ENCODE data around the gene BRIP1. TPM values are rescaled to one million over a fixed set of nuclear protein-coding genes. Genes with fewer than 3 reads are reported as not detected.

Gene BRIP1
- total RNA-seq, 1 experiment from 2014 or later, result 13.8 TPM

DNA sequence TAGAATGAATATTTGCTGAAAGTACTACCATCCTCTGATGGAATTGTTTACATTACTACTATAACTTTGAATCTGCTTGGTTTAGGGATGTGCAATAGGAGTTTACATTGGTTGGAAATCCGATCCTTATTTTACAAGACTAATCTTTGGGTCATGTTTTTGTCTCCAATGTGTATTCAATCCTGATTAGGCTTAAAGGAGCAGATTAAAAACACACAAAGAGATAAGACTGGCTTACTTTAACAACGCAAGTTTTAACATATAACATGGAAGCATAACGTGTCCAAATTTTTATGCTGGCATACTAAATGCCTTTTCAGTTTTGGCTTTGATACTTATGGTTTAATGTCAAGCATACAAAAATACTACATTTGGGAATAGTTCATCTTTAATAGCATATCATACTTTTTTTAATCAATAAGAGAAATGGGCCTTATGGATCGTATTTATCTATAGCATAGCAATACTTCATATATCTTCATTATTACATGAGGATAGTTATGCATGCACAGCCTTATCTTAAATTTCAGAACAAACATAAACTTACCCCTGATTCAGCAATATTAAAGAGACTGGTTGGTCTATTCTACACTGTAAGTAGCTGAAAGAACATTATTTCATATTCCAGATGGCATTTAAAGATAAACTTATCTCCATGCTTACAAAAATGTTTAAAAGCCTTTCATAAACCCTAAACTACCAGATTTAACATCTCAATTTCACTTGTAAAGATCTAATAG, 202.4 kb downstream of the BRIP1 start:
- Mint-ChIP-seq H3K4me1 (no peaks in the 10 kb centered on the region), H3K27ac (no peak overlapping the region), H3K27me3 (ENCODE audit: low read depth) (no peaks in the 10 kb centered on the region), H3K36me3 (no peaks in the 10 kb centered on the region), H3K4me3 (no peak overlapping the region), H3K9me3 (0 out of 2 replicates have a peak, but pooled peaks cover 8% of the 10 kb centered on the region)
- CTCF ChIA-PET, result no interaction called here
- TF ChIP-seq, protein P1, sequence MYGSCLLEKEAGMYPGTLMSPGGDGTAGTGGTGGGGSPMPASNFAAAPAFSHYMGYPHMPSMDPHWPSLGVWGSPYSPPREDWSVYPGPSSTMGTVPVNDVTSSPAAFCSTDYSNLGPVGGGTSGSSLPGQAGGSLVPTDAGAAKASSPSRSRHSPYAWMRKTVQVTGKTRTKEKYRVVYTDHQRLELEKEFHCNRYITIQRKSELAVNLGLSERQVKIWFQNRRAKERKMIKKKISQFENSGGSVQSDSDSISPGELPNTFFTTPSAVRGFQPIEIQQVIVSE (CRISPR knock-in tag; IDR thresholded peaks at IDR 0.05; ENCODE audit: borderline replicate concordance), result no peak
- TF ChIP-seq FOXJ3 (CRISPR knock-in tag; IDR thresholded peaks at IDR 0.05; ENCODE audit: borderline replicate concordance) (no peak), ETV6 (CRISPR knock-in tag; IDR thresholded peaks at IDR 0.05) (no peak), KAT7 (CRISPR knock-in tag; IDR thresholded peaks at IDR 0.05; ENCODE audit: borderline replicate concordance) (no peak), FOXP1 (CRISPR knock-in tag; IDR thresholded peaks at IDR 0.05; ENCODE audit: borderline replicate concordance) (no peak), ATF1 (CRISPR knock-in tag; IDR thresholded peaks at IDR 0.05) (no peak), GRHL2 (CRISPR knock-in tag; IDR thresholded peaks at IDR 0.05; ENCODE audit: insufficient replicate concordance, severe bottlenecking) (no peak), MXD4 (CRISPR knock-in tag; IDR thresholded peaks at IDR 0.05; ENCODE audit: borderline replicate concordance) (no peak), TCF7 (CRISPR knock-in tag; IDR thresholded peaks at IDR 0.05; ENCODE audit: low read depth) (no peak)
- TF ChIP-seq, protein P2, sequence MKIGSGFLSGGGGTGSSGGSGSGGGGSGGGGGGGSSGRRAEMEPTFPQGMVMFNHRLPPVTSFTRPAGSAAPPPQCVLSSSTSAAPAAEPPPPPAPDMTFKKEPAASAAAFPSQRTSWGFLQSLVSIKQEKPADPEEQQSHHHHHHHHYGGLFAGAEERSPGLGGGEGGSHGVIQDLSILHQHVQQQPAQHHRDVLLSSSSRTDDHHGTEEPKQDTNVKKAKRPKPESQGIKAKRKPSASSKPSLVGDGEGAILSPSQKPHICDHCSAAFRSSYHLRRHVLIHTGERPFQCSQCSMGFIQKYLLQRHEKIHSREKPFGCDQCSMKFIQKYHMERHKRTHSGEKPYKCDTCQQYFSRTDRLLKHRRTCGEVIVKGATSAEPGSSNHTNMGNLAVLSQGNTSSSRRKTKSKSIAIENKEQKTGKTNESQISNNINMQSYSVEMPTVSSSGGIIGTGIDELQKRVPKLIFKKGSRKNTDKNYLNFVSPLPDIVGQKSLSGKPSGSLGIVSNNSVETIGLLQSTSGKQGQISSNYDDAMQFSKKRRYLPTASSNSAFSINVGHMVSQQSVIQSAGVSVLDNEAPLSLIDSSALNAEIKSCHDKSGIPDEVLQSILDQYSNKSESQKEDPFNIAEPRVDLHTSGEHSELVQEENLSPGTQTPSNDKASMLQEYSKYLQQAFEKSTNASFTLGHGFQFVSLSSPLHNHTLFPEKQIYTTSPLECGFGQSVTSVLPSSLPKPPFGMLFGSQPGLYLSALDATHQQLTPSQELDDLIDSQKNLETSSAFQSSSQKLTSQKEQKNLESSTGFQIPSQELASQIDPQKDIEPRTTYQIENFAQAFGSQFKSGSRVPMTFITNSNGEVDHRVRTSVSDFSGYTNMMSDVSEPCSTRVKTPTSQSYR (CRISPR knock-in tag; IDR thresholded peaks at IDR 0.05), result no peak
- TF ChIP-seq, protein P3, sequence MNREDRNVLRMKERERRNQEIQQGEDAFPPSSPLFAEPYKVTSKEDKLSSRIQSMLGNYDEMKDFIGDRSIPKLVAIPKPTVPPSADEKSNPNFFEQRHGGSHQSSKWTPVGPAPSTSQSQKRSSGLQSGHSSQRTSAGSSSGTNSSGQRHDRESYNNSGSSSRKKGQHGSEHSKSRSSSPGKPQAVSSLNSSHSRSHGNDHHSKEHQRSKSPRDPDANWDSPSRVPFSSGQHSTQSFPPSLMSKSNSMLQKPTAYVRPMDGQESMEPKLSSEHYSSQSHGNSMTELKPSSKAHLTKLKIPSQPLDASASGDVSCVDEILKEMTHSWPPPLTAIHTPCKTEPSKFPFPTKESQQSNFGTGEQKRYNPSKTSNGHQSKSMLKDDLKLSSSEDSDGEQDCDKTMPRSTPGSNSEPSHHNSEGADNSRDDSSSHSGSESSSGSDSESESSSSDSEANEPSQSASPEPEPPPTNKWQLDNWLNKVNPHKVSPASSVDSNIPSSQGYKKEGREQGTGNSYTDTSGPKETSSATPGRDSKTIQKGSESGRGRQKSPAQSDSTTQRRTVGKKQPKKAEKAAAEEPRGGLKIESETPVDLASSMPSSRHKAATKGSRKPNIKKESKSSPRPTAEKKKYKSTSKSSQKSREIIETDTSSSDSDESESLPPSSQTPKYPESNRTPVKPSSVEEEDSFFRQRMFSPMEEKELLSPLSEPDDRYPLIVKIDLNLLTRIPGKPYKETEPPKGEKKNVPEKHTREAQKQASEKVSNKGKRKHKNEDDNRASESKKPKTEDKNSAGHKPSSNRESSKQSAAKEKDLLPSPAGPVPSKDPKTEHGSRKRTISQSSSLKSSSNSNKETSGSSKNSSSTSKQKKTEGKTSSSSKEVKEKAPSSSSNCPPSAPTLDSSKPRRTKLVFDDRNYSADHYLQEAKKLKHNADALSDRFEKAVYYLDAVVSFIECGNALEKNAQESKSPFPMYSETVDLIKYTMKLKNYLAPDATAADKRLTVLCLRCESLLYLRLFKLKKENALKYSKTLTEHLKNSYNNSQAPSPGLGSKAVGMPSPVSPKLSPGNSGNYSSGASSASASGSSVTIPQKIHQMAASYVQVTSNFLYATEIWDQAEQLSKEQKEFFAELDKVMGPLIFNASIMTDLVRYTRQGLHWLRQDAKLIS (CRISPR knock-in tag; IDR thresholded peaks at IDR 0.05; ENCODE audit: borderline replicate concordance), result no peak
- TF ChIP-seq, protein P4, sequence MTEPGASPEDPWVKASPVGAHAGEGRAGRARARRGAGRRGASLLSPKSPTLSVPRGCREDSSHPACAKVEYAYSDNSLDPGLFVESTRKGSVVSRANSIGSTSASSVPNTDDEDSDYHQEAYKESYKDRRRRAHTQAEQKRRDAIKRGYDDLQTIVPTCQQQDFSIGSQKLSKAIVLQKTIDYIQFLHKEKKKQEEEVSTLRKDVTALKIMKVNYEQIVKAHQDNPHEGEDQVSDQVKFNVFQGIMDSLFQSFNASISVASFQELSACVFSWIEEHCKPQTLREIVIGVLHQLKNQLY (CRISPR knock-in tag; IDR thresholded peaks at IDR 0.05), result no peak
- TF ChIP-seq, protein P5, sequence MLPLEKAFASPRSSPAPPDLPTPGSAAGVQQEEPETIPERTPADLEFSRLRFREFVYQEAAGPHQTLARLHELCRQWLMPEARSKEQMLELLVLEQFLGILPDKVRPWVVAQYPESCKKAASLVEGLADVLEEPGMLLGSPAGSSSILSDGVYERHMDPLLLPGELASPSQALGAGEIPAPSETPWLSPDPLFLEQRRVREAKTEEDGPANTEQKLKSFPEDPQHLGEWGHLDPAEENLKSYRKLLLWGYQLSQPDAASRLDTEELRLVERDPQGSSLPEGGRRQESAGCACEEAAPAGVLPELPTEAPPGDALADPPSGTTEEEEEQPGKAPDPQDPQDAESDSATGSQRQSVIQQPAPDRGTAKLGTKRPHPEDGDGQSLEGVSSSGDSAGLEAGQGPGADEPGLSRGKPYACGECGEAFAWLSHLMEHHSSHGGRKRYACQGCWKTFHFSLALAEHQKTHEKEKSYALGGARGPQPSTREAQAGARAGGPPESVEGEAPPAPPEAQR (CRISPR knock-in tag; IDR thresholded peaks at IDR 0.05), result no peak
- TF ChIP-seq, protein P6, sequence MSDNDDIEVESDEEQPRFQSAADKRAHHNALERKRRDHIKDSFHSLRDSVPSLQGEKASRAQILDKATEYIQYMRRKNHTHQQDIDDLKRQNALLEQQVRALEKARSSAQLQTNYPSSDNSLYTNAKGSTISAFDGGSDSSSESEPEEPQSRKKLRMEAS (CRISPR knock-in tag; IDR thresholded peaks at IDR 0.05), result no peak
- TF ChIP-seq, protein P7, sequence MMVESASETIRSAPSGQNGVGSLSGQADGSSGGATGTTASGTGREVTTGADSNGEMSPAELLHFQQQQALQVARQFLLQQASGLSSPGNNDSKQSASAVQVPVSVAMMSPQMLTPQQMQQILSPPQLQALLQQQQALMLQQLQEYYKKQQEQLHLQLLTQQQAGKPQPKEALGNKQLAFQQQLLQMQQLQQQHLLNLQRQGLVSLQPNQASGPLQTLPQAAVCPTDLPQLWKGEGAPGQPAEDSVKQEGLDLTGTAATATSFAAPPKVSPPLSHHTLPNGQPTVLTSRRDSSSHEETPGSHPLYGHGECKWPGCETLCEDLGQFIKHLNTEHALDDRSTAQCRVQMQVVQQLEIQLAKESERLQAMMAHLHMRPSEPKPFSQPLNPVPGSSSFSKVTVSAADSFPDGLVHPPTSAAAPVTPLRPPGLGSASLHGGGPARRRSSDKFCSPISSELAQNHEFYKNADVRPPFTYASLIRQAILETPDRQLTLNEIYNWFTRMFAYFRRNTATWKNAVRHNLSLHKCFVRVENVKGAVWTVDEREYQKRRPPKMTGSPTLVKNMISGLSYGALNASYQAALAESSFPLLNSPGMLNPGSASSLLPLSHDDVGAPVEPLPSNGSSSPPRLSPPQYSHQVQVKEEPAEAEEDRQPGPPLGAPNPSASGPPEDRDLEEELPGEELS (CRISPR knock-in tag; IDR thresholded peaks at IDR 0.05), result no peak
- TF ChIP-seq, protein P8, sequence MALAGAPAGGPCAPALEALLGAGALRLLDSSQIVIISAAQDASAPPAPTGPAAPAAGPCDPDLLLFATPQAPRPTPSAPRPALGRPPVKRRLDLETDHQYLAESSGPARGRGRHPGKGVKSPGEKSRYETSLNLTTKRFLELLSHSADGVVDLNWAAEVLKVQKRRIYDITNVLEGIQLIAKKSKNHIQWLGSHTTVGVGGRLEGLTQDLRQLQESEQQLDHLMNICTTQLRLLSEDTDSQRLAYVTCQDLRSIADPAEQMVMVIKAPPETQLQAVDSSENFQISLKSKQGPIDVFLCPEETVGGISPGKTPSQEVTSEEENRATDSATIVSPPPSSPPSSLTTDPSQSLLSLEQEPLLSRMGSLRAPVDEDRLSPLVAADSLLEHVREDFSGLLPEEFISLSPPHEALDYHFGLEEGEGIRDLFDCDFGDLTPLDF (CRISPR knock-in tag; IDR thresholded peaks at IDR 0.05), result no peak
- POLR2A ChIA-PET, result no interaction called here
- ATAC-seq (no peak), DNase-seq (ENCODE audit: low spot score) (no peak)
